Mesenteric fat pad (tissue), 1 donor: ENCODE measurements around the gene PARP9. TPM values are rescaled to one million over a fixed set of nuclear protein-coding genes. Genes with fewer than 3 reads are reported as not detected.

ENCODE experiments used
- DNase-seq: peaks from one replicate; pipeline ENCODE4 v3.0.0-alpha.2; 2020; ENCODE audit warnings: low spot score
- long read RNA-seq: library from polyadenylated mRNA; unstranded; transcript quantifications from one replicate; pipeline ENCODE4 v2.0.0, GENCODE V29; 2020
- total RNA-seq: library from RNA; stranded (reverse); fragmentation: NEBNext Ultra II Directional; extraction: Animal tissue kit (Norgen Biotek cat#: 25700); gene quantifications from one replicate; pipeline ENCODE4 v1.2.1, GENCODE V29; 2021
- donor health status: DM: yes; HTN: yes; CAD: no.

Gene PARP9
- total RNA-seq: 39.6 TPM
- long read RNA-seq, full-length matches to known transcripts: 8 of 154 reads
- long read RNA-seq, partial matches to known transcripts: 95 of 154 reads
- long read RNA-seq, other reads (novel, unspliced or antisense): 51 of 154 reads

GRCh38 chr3:122564155-122564912 lies at the start of gene PARP9, which contains the start of gene DTX3L:
Gene PARP9 (minus strand): TSS chr3:122564300. CDS start chr3:122559620, 4,680 bp downstream.
Gene DTX3L (plus strand): TSS chr3:122564338. CDS start chr3:122564427, 89 bp downstream.
- DNase-seq: peak; percentile 95

- no peak for DNase-seq
Measured at GRCh38 chr3:122612696-122613095, 48.6 kb upstream of the PARP9 start.

- DNase-seq: no peak
Measured at GRCh38 chr3:122609798-122610559, 45.9 kb upstream of the PARP9 start.

- DNase-seq: no peak
Measured at GRCh38 chr3:122608916-122609315, 44.8 kb upstream of the PARP9 start.

- no peak for DNase-seq
Measured at GRCh38 chr3:122606330-122606729, 42.2 kb upstream of the PARP9 start.

GRCh38 chr3:122603056-122603455 lies 39.0 kb upstream of the PARP9 start:
- DNase-seq: no peak

GRCh38 chr3:122602011-122602710 lies 38.1 kb upstream of the PARP9 start:
- no peak for DNase-seq

GRCh38 chr3:122598556-122598955 lies 34.5 kb upstream of the PARP9 start:
- DNase-seq: no peak

- no peak for DNase-seq
Measured at GRCh38 chr3:122598151-122598550, 34.1 kb upstream of the PARP9 start.

- no peak for DNase-seq
Measured at GRCh38 chr3:122594025-122594424, 29.9 kb upstream of the PARP9 start.

GRCh38 chr3:122590610-122591009 lies 26.5 kb upstream of the PARP9 start:
- no peak for DNase-seq

GRCh38 chr3:122589297-122589696 lies 25.2 kb upstream of the PARP9 start:
- DNase-seq: no peak

GRCh38 chr3:122587572-122587971 lies 23.5 kb upstream of the PARP9 start:
- no peak for DNase-seq

- no peak for DNase-seq
Measured at GRCh38 chr3:122586773-122587485, 22.8 kb upstream of the PARP9 start.

GRCh38 chr3:122586098-122586497 lies 22.0 kb upstream of the PARP9 start:
- no peak for DNase-seq

- no peak for DNase-seq
Measured at GRCh38 chr3:122582390-122582789, 18.3 kb upstream of the PARP9 start.

- no peak for DNase-seq
Measured at GRCh38 chr3:122581622-122582021, 17.5 kb upstream of the PARP9 start.

GRCh38 chr3:122580470-122580869 lies 16.4 kb upstream of the PARP9 start:
- DNase-seq: no peak

GRCh38 chr3:122578069-122578740 lies 14.1 kb upstream of the PARP9 start:
- no peak for DNase-seq

GRCh38 chr3:122577409-122578031 lies 13.4 kb upstream of the PARP9 start, which contains the start of gene PARP15:
Gene PARP15 (plus strand): TSS chr3:122577650. CDS start chr3:122577668, 18 bp downstream.
- DNase-seq: no peak
